Measurements from ENCODE around the gene RTF1. TPM values are rescaled to one million over a fixed set of nuclear protein-coding genes. Genes with fewer than 3 reads are reported as not detected.

RTF1 gene
- total RNA-seq, 1 experiment from 2014 or later: 49.5 TPM

DNA sequence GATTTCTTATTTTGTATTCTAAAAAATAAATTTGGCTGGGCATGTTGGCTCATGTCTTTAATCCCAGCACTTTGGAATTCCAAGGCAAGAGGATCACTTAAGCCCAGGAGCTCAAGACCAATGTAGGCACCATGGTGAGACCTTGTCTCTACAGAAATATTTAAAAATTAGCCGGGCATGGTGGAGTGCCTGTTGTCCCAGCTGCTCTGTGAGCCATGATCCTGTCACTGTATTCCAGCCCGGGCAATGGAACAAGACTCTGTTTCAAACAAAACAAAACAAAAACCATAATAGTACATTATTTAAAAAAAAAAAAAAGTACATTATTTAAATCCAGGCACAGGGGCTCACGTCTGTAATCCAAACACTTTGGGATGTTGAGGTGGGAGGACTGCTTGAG lies 5.5 kb upstream of the RTF1 start:
- Histone ChIP-seq H3K23me2 (ENCODE audit: insufficient read length, low read depth, low read length, poor library complexity, severe bottlenecking) (no peaks in the 10 kb centered on the region), H3K79me1 (ENCODE audit: insufficient read depth, low read depth, low read length, poor library complexity, severe bottlenecking) (no peaks in the 10 kb centered on the region), H2BK12ac (ENCODE audit: insufficient read length, low read depth, low read length) (no peak overlapping the region), H3K9me3 (ENCODE audit: control insufficient read depth, low read depth, low read length) (no peaks in the 10 kb centered on the region), H4K5ac (ENCODE audit: insufficient read length, low read depth, low read length) (no peak overlapping the region), H3K4me2 (ENCODE audit: insufficient read depth, insufficient read length, low read length) (no peak overlapping the region), H3K23ac (ENCODE audit: insufficient read length, low read depth, low read length) (no peak overlapping the region), H3K18ac (ENCODE audit: insufficient read length, low read depth, low read length) (no peak overlapping the region), H3K4ac (ENCODE audit: low read depth, low read length) (no peak overlapping the region), H3T11ph (ENCODE audit: low read length) (no peak overlapping the region), H2BK20ac (ENCODE audit: low read depth, low read length, poor library complexity, severe bottlenecking) (no peak overlapping the region), H3K27me3 (ENCODE audit: insufficient read depth, low read length) (no peaks in the 10 kb centered on the region), H3K27ac (ENCODE audit: insufficient read length, low read depth, low read length) (no peak overlapping the region), H4K20me1 (ENCODE audit: control insufficient read depth, insufficient read depth, insufficient read length) (no peaks in the 10 kb centered on the region), H3K79me2 (ENCODE audit: insufficient read depth, low read length) (no peaks in the 10 kb centered on the region), H4K8ac (replicated peaks; ENCODE audit: insufficient read length, low read depth, low read length) (no peak overlapping the region), H3K9ac (ENCODE audit: extremely low read depth, insufficient read length, low read length) (no peak overlapping the region), H3K14ac (ENCODE audit: insufficient read depth, low read length) (no peak overlapping the region), H2AFZ (ENCODE audit: low read length) (no peak overlapping the region), H2BK5ac (ENCODE audit: insufficient read length, low read length) (no peak overlapping the region), H2AK5ac (ENCODE audit: insufficient read length, low read length) (no peak overlapping the region), H3K56ac (ENCODE audit: insufficient read length, low read depth, low read length) (no peak overlapping the region), H3K4me1 (ENCODE audit: insufficient read depth, low read length) (no peaks in the 10 kb centered on the region), H2BK15ac (ENCODE audit: low read depth, low read length) (no peak overlapping the region), H2BK120ac (ENCODE audit: low read depth, low read length, poor library complexity, severe bottlenecking) (no peak overlapping the region), H4K91ac (ENCODE audit: insufficient read length, low read depth, low read length) (no peak overlapping the region)
- H3K36me3 Mint-ChIP-seq (ENCODE audit: insufficient read depth in 1 of 3, low read depth in 3 of 3): peaks cover 0 to 2% (median 2%) of the 10 kb centered on the region in 3 experiments; a peak in 3 of 7 replicates
- TF ChIP-seq, protein P1, sequence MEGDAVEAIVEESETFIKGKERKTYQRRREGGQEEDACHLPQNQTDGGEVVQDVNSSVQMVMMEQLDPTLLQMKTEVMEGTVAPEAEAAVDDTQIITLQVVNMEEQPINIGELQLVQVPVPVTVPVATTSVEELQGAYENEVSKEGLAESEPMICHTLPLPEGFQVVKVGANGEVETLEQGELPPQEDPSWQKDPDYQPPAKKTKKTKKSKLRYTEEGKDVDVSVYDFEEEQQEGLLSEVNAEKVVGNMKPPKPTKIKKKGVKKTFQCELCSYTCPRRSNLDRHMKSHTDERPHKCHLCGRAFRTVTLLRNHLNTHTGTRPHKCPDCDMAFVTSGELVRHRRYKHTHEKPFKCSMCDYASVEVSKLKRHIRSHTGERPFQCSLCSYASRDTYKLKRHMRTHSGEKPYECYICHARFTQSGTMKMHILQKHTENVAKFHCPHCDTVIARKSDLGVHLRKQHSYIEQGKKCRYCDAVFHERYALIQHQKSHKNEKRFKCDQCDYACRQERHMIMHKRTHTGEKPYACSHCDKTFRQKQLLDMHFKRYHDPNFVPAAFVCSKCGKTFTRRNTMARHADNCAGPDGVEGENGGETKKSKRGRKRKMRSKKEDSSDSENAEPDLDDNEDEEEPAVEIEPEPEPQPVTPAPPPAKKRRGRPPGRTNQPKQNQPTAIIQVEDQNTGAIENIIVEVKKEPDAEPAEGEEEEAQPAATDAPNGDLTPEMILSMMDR (conservative IDR thresholded peaks at IDR 0.05): no peak
- no peak overlapping the region for H3K27ac Mint-ChIP-seq
- H3K27me3 Mint-ChIP-seq (ENCODE audit: low read depth): no peaks in the 10 kb centered on the region
- WGBS (ENCODE audit: extremely low coverage, insufficient read length, low lambda C conversion rate): no CpG with 5 or more reads among the region's 3 CpGs
- no peak overlapping the region for H3K4me3 Mint-ChIP-seq
- H3K4me1 Mint-ChIP-seq: peaks cover 6 to 9% of the 10 kb centered on the region in 2 experiments
- no peaks in the 10 kb centered on the region for H3K9me3 Mint-ChIP-seq
- DNase-seq: no peak
